K562 (cell line): ENCODE measurements around the gene BARHL2.

Experiments used
- FOXM1 ChIP-seq, 2 experiments: fragments of 450-650 bp in 1 of 2; sonication (generic) in 1 of 2; formaldehyde crosslinking in 1 of 2; IDR thresholded peaks; 2 replicates each; pipeline versions ENCODE4 v1.6.1 to v1.9.0; 2017 to 2022; ENCODE audit warnings: low read depth in 2 of 2, mild to moderate bottlenecking in 2 of 2, missing genetic modification reagents in 1 of 2, moderate library complexity in 1 of 2
- TF ChIP-seq, protein P1 (sequence below): sonication (generic); formaldehyde crosslinking; IDR thresholded peaks from 2 replicates; pipeline ENCODE4 v1.8.1; 2022; ENCODE audit warnings: missing genetic modification reagents

DNA sequence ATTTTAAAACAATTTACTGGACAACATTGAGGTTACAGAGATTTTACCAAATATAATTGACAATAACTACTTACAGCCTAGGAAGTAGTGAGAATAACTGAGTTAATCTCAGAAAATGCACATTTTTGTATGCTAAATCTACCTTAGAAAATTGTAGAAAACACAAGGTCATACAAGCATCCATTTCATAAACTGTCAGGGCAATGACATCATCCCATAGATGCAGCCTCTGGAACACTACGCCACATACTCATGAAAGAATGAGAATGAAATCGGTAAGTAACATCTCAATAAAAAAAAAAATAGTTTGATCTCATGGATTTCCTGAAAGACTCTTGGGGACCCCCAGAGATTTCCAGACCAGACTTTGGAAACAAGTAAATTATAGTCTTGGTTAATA lies 28.9 kb upstream of the BARHL2 start:
- TF ChIP-seq FOXM1 (IDR thresholded peaks at IDR 0.05; ENCODE audit: low read depth) (no peak), FOXM1 (CRISPR knock-in tag; IDR thresholded peaks at IDR 0.05; ENCODE audit: low read depth) (no peak)
- TF ChIP-seq, protein P1, sequence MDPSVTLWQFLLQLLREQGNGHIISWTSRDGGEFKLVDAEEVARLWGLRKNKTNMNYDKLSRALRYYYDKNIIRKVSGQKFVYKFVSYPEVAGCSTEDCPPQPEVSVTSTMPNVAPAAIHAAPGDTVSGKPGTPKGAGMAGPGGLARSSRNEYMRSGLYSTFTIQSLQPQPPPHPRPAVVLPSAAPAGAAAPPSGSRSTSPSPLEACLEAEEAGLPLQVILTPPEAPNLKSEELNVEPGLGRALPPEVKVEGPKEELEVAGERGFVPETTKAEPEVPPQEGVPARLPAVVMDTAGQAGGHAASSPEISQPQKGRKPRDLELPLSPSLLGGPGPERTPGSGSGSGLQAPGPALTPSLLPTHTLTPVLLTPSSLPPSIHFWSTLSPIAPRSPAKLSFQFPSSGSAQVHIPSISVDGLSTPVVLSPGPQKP (CRISPR knock-in tag): no peak
